Measurements from ENCODE around the gene NAT9. TPM values are rescaled to one million over a fixed set of nuclear protein-coding genes. Genes with fewer than 3 reads are reported as not detected.

NAT9 gene
- total and polyA plus RNA-seq, 2 donors (not counting 3 experiments of a cell fraction or from before 2014, with no cell fraction given), result 39.3 to 44.8 TPM

- Histone ChIP-seq H4K20me1 (replicated peaks; ENCODE audit: control insufficient read depth, extremely low read depth, insufficient read depth, low read length) (no peaks in the 10 kb centered on the region), H3K9me1 (replicated peaks; ENCODE audit: control insufficient read depth, extremely low read depth, insufficient read depth, low read length) (no peaks in the 10 kb centered on the region), H2AFZ (ENCODE audit: low read depth, low read length) (no peak overlapping the region), H3K79me2 (ENCODE audit: control insufficient read depth, insufficient read depth, low read length) (no peaks in the 10 kb centered on the region), H3K4me1 (ENCODE audit: control insufficient read depth, extremely low read depth, insufficient read depth, low read length) (no peaks in the 10 kb centered on the region), H3K9ac (replicated peaks; ENCODE audit: extremely low read depth, insufficient read depth, low read length) (no peak overlapping the region), H3K4me2 (ENCODE audit: insufficient read depth, low read length) (no peak overlapping the region), H3K9me3 (replicated peaks; ENCODE audit: control insufficient read depth, insufficient read depth, low read length) (no peaks in the 10 kb centered on the region), H3K27me3 (ENCODE audit: control insufficient read depth in 2 of 2, insufficient read depth in 2 of 2, low read length in 2 of 2) (no peaks in the 10 kb centered on the region), H3K36me3 (ENCODE audit: control insufficient read depth in 2 of 2, extremely low read depth in 1 of 2, insufficient read depth in 2 of 2, low read length in 2 of 2) (peaks cover 0 to 17% of the 10 kb centered on the region in 2 experiments), H3K27ac (ENCODE audit: insufficient read depth, low read depth, low read length) (no peak overlapping the region), H3K4me3 (replicated peaks in 1 of 3; ENCODE audit: insufficient read depth in 1 of 3, low read depth in 1 of 3, low read length in 3 of 3) (no peak overlapping the region)
- intact Hi-C loops (cut with micrococcal nuclease), result no loop called here
- FAIRE-seq (no peak), DNase-seq (ENCODE audit: low read depth, low spot score) (no peak)
- dilution Hi-C loops (cut with MboI; ENCODE audit: extremely low pct_ligation_motif_present, low sequenced_read_pairs), result no loop called here
- ChIA-PET POLR2A (no interaction called here), CTCF (interaction anchor here (1.0 to 14.0 kb wide), 4 partner anchors 9 to 76 kb away, joined by 5 to 325 read pairs (median 7); partner anchors contain the start of genes GRIN2C and NAT9)
- no TSS peak for BruUV-seq (replicated peaks)
- TF ChIP-seq POLR2AphosphoS5 (IDR thresholded peaks at IDR 0.05; ENCODE audit: insufficient read depth, low read depth, low read length) (no peak), GATA2 (IDR thresholded peaks at IDR 0.05; ENCODE audit: insufficient read depth, insufficient read length, low read depth, low read length) (no peak), MYC (IDR thresholded peaks at IDR 0.05; ENCODE audit: low read depth, low read length) (no peak), EZH2 (IDR thresholded peaks at IDR 0.05; ENCODE audit: borderline replicate concordance, low read depth, low read length, severe bottlenecking) (no peak), FOS (IDR thresholded peaks at IDR 0.05; ENCODE audit: borderline replicate concordance, insufficient read depth, low read length) (no peak), POLR2A (IDR thresholded peaks at IDR 0.05; ENCODE audit: low read depth, low read length) (no peak), JUN (IDR thresholded peaks at IDR 0.05; ENCODE audit: borderline replicate concordance, insufficient read depth, insufficient read length, low read depth) (no peak), CTCF (IDR thresholded peaks at IDR 0.05; ENCODE audit: extremely low read depth in 1 of 2, insufficient read depth in 1 of 2, low read depth in 1 of 2, low read length in 2 of 2) (no peak), MAX (IDR thresholded peaks at IDR 0.05; ENCODE audit: insufficient read depth, insufficient read length) (no peak)
These were observed 9.8 kb upstream of the NAT9 start for GRCh38 chr17:74785981-74786360.

All from endothelial cell of umbilical vein (primary cell).